SK-N-DZ (cell line): Measurements from ENCODE around the gene SCN2B.
"Not testable (repeated sequence)": the region's sequence is repeated elsewhere in the genome, so short reads cannot be mapped to it uniquely, and the experiment has no call there.

Source experiments
- DNase-seq: peaks from one replicate; pipeline ENCODE4 v3.0.0-alpha.2; 2015; ENCODE audit warnings: low spot score

Gene SCN2B

GRCh38 chr11:118207079-118207478, 30.6 kb upstream of the SCN2B start:
- DNase-seq, result no peak

- DNase-seq, result no peak
Measured at GRCh38 chr11:118206391-118207031, 30.1 kb upstream of the SCN2B start.

- DNase-seq, result no peak
Measured at GRCh38 chr11:118205606-118206378, 29.4 kb upstream of the SCN2B start.

GRCh38 chr11:118202599-118203422, 26.4 kb upstream of the SCN2B start:
- no peak for DNase-seq

- no peak for DNase-seq
Measured at GRCh38 chr11:118201966-118202365, 25.5 kb upstream of the SCN2B start.

GRCh38 chr11:118200901-118201680, 24.7 kb upstream of the SCN2B start:
- no peak for DNase-seq

- DNase-seq, result no peak
Measured at GRCh38 chr11:118200497-118200896, 24.1 kb upstream of the SCN2B start.

GRCh38 chr11:118199135-118199534, 22.7 kb upstream of the SCN2B start:
- DNase-seq, result no peak

GRCh38 chr11:118198370-118198769, 21.9 kb upstream of the SCN2B start:
- peak; percentile 1 for DNase-seq

- DNase-seq, result no peak
Measured at GRCh38 chr11:118194835-118195627, 18.6 kb upstream of the SCN2B start.

GRCh38 chr11:118193910-118194566, 17.6 kb upstream of the SCN2B start:
- DNase-seq, result no peak

- DNase-seq, result not testable (repeated sequence)
Measured at GRCh38 chr11:118192817-118193216, 16.4 kb upstream of the SCN2B start.

- DNase-seq, result not testable (repeated sequence)
Measured at GRCh38 chr11:118190942-118191506, 14.6 kb upstream of the SCN2B start.

- DNase-seq, result no peak
Measured at GRCh38 chr11:118186346-118187107, 10.1 kb upstream of the SCN2B start.

GRCh38 chr11:118184784-118185579, 8.5 kb upstream of the SCN2B start:
- DNase-seq, result no peak

GRCh38 chr11:118183691-118184090, 7.3 kb upstream of the SCN2B start:
- not testable (repeated sequence) for DNase-seq

GRCh38 chr11:118180300-118180703, 3.9 kb upstream of the SCN2B start:
- DNase-seq, result peak; percentile 12

- no peak for DNase-seq
Measured at GRCh38 chr11:118176778-118177134, 317 bp upstream of the SCN2B start.
